ENCODE data around the gene LSM2. TPM values are rescaled to one million over a fixed set of nuclear protein-coding genes. Genes with fewer than 3 reads are reported as not detected.
A peak's percentile ranks its signal among the peaks of the same experiment; 100 is the strongest.

LSM2 gene
- total and polyA plus RNA-seq, 8 donors, result 6.7 to 55.8 (median 34.5) TPM; not detected in 1

DNA sequence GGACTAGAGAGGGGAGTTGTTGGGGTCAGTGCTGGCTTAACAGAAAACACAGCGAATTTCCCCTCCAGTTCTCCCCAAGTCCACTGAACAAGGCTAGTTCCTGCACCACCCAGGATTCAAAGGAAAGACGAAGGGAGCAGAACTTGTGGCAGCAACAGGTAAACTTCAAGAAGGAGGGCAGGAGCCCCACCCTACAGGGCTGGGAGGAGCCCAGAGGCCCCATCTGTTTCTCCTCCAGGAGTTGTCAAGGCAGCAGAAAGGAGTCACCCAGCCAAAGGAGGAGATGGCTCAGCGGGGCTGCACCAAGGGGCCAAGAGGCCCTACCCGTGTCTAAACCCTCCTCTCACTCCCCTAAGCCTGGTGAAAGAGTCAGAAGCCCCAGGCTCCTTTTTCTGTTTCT, 42.6 kb downstream of the LSM2 start:
- H3K36me3 ChIP-seq, result peaks cover 0 to 25% (median 6%) of the 10 kb centered on the region in 4 donors
- 53 to 78% (median 71%) methylated on average over 4 of the region's 4 CpGs for WGBS, 5 donors
- H3K4me3 ChIP-seq, result no peak overlapping the region
- peaks cover 0 to 10% (median 3%) of the 10 kb centered on the region in 4 donors for H3K4me1 ChIP-seq
- H3K27me3 ChIP-seq, result peaks cover 0 to 7% (median 0%) of the 10 kb centered on the region in 3 donors
- peak in 1 of 2 donors; percentile 54 for DNase-seq
- intact Hi-C loops (cut with DNase I; ENCODE audit: low total_unique reads), result loop anchor here (10.0 kb wide), 1 partner anchor 79 kb away; the partner anchor contains the start of gene LY6G5C
- no peak overlapping the region for H3K27ac ChIP-seq
- TF ChIP-seq POLR2A (IDR thresholded peaks at IDR 0.05) (no peak), EP300 (IDR thresholded peaks at IDR 0.05) (no peak), POLR2AphosphoS5 (IDR thresholded peaks at IDR 0.05) (no peak)
- TF ChIP-seq, protein P1, sequence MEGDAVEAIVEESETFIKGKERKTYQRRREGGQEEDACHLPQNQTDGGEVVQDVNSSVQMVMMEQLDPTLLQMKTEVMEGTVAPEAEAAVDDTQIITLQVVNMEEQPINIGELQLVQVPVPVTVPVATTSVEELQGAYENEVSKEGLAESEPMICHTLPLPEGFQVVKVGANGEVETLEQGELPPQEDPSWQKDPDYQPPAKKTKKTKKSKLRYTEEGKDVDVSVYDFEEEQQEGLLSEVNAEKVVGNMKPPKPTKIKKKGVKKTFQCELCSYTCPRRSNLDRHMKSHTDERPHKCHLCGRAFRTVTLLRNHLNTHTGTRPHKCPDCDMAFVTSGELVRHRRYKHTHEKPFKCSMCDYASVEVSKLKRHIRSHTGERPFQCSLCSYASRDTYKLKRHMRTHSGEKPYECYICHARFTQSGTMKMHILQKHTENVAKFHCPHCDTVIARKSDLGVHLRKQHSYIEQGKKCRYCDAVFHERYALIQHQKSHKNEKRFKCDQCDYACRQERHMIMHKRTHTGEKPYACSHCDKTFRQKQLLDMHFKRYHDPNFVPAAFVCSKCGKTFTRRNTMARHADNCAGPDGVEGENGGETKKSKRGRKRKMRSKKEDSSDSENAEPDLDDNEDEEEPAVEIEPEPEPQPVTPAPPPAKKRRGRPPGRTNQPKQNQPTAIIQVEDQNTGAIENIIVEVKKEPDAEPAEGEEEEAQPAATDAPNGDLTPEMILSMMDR (IDR thresholded peaks at IDR 0.05), result no peak
- H3K9me3 ChIP-seq, result no peaks in the 10 kb centered on the region

DNA sequence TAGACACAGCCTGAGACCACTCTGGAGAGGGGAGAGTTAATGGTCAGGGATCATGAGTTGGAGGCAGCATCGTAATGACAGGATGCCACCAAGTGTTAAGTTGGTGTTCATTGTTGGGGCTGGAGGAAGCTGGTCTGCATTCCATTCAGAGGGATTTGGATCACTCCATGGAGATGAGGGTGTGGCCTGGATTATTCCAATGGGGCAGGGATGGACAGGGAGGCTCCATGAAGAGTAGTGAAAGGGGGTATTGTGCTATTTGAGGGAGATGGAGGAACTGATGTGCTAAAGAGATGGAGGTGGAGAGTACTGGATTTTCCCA, 43.2 kb downstream of the LSM2 start:
- intact Hi-C loops (cut with DNase I; ENCODE audit: low total_unique reads), result loop anchor here (10.0 kb wide), 1 partner anchor 79 kb away; the partner anchor contains the start of gene LY6G5C
- TF ChIP-seq POLR2AphosphoS5 (IDR thresholded peaks at IDR 0.05) (no peak), EP300 (IDR thresholded peaks at IDR 0.05) (no peak), POLR2A (IDR thresholded peaks at IDR 0.05) (no peak)
- TF ChIP-seq, protein P1 (IDR thresholded peaks at IDR 0.05), result no peak
- 5 to 33% (median 27%) methylated on average over 1 of the region's 1 CpG for WGBS, 5 donors
- no peak overlapping the region for H3K4me3 ChIP-seq
- peak in 1 of 2 donors; percentile 77 for DNase-seq
- no peak overlapping the region for H3K27ac ChIP-seq
- peaks cover 0 to 10% (median 3%) of the 10 kb centered on the region in 4 donors for H3K4me1 ChIP-seq
- no peaks in the 10 kb centered on the region for H3K9me3 ChIP-seq
- H3K27me3 ChIP-seq, result peaks cover 0 to 7% (median 0%) of the 10 kb centered on the region in 3 donors
- H3K36me3 ChIP-seq, result peaks cover 0 to 25% (median 7%) of the 10 kb centered on the region in 4 donors

DNA sequence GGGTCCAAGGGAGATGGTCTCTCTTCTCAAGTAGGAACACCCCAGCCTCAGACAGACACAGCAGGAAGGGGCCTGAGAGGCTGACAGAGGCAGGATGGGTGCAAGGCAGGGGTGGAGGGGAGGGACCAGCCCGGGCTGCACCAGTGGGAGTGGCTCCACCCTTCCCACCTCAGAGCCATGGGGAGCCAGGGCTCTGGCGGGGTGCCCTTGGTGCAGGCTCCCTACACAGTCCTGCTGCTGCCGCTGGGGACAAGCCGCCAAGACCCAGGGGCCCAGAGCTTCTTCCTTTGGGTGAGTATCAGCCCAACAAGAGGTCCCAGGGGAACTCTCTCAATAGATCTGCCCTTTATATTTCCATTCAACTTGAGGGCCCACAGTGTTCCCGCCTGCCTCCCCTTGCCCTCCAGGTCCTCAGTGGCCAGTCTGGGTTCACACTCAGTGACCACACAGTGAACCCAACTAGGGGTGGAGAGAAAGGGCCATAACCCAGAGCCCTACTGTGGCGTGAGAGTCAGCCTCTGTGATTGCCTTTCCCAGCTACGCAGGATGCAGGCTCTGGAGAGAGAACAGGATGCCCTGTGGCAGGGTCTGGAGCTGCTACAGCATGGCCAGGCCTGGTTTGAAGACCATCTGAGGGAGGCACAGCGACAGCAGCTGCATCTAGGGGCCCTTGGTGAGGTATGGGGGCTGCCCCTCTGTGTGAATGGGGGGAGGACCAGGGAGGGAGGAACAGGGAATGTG, 43.7 kb downstream of the LSM2 start:
- H3K36me3 ChIP-seq, result peaks cover 0 to 25% (median 7%) of the 10 kb centered on the region in 4 donors
- WGBS, 5 donors, result 68 to 78% (median 72%) methylated on average over 5 to 8 of the region's 8 CpGs
- no peak overlapping the region for H3K27ac ChIP-seq

DNA sequence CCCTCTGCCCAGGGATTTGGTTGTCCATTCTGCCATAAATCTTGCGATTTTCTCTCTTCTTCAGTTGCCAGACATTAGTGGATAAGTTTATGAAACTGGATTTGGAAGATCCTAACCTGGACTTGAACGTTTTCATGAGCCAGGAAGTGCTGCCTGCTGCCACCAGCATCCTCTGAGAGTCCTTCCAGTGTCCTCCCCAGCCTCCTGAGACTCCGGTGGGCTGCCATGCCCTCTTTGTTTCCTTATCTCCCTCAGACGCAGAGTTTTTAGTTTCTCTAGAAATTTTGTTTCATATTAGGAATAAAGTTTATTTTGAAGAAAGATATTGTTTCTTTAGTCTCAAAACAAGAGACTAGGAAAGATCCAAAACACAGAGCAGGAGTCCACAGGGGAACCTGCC, 44.4 kb downstream of the LSM2 start, which contains the start of gene SAPCD1:
Gene SAPCD1, plus strand, starts transcription at position 301 of the 400 bp plus-strand sequence. CDS start 399 bp downstream, outside the sequence.
- Histone ChIP-seq H3K27ac (no peak within 1 kb of the TSS), H3K4me3 (no peak within 1 kb of the TSS), H3K27me3 (peaks cover 0 to 7% (median 0%) of the 10 kb centered on the region in 3 donors), H3K9me3 (no peaks in the 10 kb centered on the region), H3K36me3 (peaks cover 0 to 25% (median 7%) of the 10 kb centered on the region in 4 donors), H3K4me1 (peaks cover 0 to 10% (median 3%) of the 10 kb centered on the region in 4 donors)
- intact Hi-C loops (cut with DNase I; ENCODE audit: low total_unique reads), result loop anchor here (10.0 kb wide), 1 partner anchor 78 kb away; the partner anchor contains the start of gene LY6G5C
- TF ChIP-seq EP300 (IDR thresholded peaks at IDR 0.05) (no peak), POLR2A (IDR thresholded peaks at IDR 0.05) (no peak), POLR2AphosphoS5 (IDR thresholded peaks at IDR 0.05) (no peak)
- TF ChIP-seq, protein P1 (IDR thresholded peaks at IDR 0.05), result no peak
- DNase-seq, result no peak
- WGBS, 5 donors, result 74 to 80% (median 78%) methylated on average over 4 of the region's 4 CpGs

More for the DNA sequence above, 43.7 kb downstream of the LSM2 start:
- intact Hi-C loops (cut with DNase I; ENCODE audit: low total_unique reads), result loop anchor here (10.0 kb wide), 1 partner anchor 78 kb away; the partner anchor contains the start of gene LY6G5C
- H3K4me1 ChIP-seq, result peaks cover 0 to 10% (median 3%) of the 10 kb centered on the region in 4 donors
- DNase-seq, result no peak
- H3K9me3 ChIP-seq, result no peaks in the 10 kb centered on the region
- TF ChIP-seq, protein P1 (IDR thresholded peaks at IDR 0.05), result no peak
- H3K4me3 ChIP-seq, result no peak overlapping the region
- H3K27me3 ChIP-seq, result peaks cover 0 to 7% (median 0%) of the 10 kb centered on the region in 3 donors
